Measurements from ENCODE around the gene CDKN2D. TPM values are rescaled to one million over a fixed set of nuclear protein-coding genes. Genes with fewer than 3 reads are reported as not detected.

CDKN2D gene
- total and polyA plus RNA-seq, 8 donors = 1.4 to 9.1 (median 2.6) TPM

DNA sequence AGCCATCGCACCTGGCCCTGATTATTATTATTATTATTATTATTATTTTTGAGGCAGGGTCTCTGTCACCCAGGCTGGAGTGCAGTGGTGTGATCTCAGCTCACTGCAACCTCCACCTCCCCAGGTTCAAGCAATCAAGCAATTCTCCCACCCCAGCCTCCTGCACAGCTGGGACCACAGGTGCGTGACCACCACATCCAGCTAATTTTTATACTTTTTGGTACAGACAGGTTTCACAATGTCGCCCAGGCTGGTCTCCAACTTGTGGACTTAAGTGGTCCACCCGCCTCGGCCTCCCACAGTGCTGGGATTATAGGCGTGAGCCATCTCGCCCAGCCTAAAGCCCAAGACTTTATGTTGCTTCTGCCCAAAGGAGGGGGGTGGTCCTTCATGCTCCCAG, 24.4 kb upstream of the CDKN2D start:
- H3K4me1 ChIP-seq = no peaks in the 10 kb centered on the region
- DNase-seq = no peak
- no peak overlapping the region for H3K4me3 ChIP-seq
- H3K36me3 ChIP-seq = no peaks in the 10 kb centered on the region
- H3K9me3 ChIP-seq = no peaks in the 10 kb centered on the region
- H3K27me3 ChIP-seq = no peaks in the 10 kb centered on the region
- TF ChIP-seq, protein P1, sequence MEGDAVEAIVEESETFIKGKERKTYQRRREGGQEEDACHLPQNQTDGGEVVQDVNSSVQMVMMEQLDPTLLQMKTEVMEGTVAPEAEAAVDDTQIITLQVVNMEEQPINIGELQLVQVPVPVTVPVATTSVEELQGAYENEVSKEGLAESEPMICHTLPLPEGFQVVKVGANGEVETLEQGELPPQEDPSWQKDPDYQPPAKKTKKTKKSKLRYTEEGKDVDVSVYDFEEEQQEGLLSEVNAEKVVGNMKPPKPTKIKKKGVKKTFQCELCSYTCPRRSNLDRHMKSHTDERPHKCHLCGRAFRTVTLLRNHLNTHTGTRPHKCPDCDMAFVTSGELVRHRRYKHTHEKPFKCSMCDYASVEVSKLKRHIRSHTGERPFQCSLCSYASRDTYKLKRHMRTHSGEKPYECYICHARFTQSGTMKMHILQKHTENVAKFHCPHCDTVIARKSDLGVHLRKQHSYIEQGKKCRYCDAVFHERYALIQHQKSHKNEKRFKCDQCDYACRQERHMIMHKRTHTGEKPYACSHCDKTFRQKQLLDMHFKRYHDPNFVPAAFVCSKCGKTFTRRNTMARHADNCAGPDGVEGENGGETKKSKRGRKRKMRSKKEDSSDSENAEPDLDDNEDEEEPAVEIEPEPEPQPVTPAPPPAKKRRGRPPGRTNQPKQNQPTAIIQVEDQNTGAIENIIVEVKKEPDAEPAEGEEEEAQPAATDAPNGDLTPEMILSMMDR (IDR thresholded peaks at IDR 0.05) = no peak
- H3K27ac ChIP-seq = no peak overlapping the region
- no peak for FAIRE-seq
- intact Hi-C loops (cut with DNase I) = no loop called here
- no peak for ATAC-seq
- 90 to 96% methylated on average over 7 of the region's 7 CpGs for WGBS, 2 donors

DNA sequence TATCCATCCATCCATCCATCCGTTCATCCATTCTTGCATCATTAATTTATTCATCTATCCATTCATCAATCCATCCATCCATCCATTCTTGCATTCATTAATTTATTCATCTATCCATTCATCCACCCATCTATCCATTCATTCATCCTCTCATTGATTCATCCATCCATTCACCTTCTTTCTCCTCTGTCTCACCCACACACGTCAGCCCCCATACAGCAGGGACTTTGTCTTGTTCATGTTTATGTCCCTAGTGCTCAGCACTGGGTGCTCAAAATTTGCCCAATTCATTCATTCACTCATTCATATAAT, 19.0 kb upstream of the CDKN2D start:
- Histone ChIP-seq H3K9me3 (no peaks in the 10 kb centered on the region), H3K4me1 (no peaks in the 10 kb centered on the region), H3K36me3 (no peaks in the 10 kb centered on the region), H3K27me3 (no peaks in the 10 kb centered on the region), H3K4me3 (no peak overlapping the region), H3K27ac (no peak overlapping the region)
- ATAC-seq (no peak), FAIRE-seq (no peak), DNase-seq (no peak)
- 88 to 90% methylated on average over 2 of the region's 2 CpGs for WGBS, 2 donors
- TF ChIP-seq, protein P1 (IDR thresholded peaks at IDR 0.05) = no peak
- intact Hi-C loops (cut with DNase I) = no loop called here

DNA sequence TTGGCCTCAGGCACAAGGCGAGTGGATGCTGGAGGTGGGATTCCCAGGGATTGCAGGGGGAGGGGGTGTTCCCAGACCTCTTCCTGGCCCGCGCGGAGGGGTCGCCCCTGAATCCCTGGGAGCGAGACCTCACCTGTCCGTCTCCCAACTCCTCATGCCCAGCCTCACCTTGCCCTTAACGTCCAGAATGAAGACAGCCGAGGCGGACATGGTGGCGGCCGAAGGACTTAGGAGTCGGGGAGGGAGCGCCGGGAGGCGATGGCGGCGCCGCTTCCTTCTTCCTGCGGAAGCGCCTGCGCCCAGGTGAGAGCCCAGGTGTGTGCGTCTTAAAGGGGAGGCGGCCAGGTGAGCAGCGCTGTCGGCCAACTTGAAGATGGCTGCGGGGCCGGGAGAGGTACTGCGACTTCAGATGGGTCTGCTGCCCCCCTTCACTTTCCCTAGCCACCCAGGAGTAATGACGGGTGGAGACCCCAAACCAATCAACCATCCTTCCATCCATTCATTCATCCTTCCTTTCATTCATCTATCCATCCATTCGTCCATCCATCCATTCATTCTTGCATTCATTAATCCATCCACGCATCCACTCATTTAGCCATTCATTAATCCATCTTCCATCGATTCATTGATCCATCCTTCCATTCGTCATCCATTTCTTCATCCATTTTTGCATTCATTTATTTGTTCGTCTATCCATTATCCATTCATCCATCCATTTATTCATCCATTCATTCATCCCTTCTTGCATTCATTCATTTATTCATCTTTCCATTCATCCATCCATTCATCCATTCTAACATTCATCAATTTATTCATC, 18.5 kb upstream of the CDKN2D start, which contains the start of gene AP1M2:
TSS of gene AP1M2 (minus strand) at position 291 of the 817 bp plus-strand sequence. CDS start at position 210, 81 bp downstream.
- peak; percentile 44 to 86 (median 65) for DNase-seq
- intact Hi-C loops (cut with DNase I) = no loop called here
- Histone ChIP-seq H3K4me3 (peak within 1 kb of the TSS; percentile 35 to 70 (median 62)), H3K9me3 (no peaks in the 10 kb centered on the region), H3K27me3 (no peaks in the 10 kb centered on the region), H3K36me3 (no peaks in the 10 kb centered on the region), H3K4me1 (no peaks in the 10 kb centered on the region), H3K27ac (peak within 1 kb of the TSS in 2 of 4 donors; percentile 34 to 42)
- ATAC-seq = peak; percentile 86 to 96 (median 92)
- 11 to 12% methylated on average over 33 to 35 of the region's 35 CpGs for WGBS, 2 donors
- FAIRE-seq = no peak
- TF ChIP-seq, protein P1 (IDR thresholded peaks at IDR 0.05) = no peak

DNA sequence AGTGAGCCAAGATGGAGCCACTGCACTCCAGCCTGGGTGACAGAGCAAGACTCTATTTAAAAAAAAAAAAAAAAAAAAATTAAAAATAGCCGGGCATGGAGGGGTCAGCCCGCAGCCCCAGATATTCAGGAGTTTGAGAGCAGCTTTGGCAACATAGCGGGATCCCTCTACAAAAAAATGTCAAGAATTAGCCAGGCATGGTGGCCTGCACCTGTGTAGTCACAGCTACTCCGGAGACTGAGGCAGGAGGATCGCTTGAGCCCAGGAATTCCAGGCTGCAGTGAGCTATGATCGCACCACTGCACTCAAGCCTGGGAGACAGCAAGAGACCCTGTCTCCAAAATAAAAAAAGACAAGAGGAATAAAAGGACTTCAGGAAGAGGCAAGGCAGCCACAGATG, 17.6 kb upstream of the CDKN2D start:
- 19 to 24% methylated on average over 6 of the region's 6 CpGs for WGBS, 2 donors
- Histone ChIP-seq H3K9me3 (no peaks in the 10 kb centered on the region), H3K4me1 (no peaks in the 10 kb centered on the region), H3K4me3 (peak overlapping the region; percentile 35 to 70 (median 62)), H3K27ac (no peak overlapping the region), H3K27me3 (no peaks in the 10 kb centered on the region), H3K36me3 (no peaks in the 10 kb centered on the region)
- TF ChIP-seq, protein P1 (IDR thresholded peaks at IDR 0.05) = no peak
- FAIRE-seq = no peak
- DNase-seq = no peak
- intact Hi-C loops (cut with DNase I) = no loop called here
- ATAC-seq = peak; percentile 18 to 48 (median 28)

All from pancreas (tissue), 10 donors.